Activated CD4-positive, alpha-beta memory T cell treated with anti-CD3 and anti-CD28 coated beads for 36 hours (primary cell): ENCODE measurements around the gene RTP2. TPM values are rescaled to one million over a fixed set of nuclear protein-coding genes. Genes with fewer than 3 reads are reported as not detected.

Experiments
- CTCF ChIA-PET: fragments of 350-600 bp; sonication (Branson Sonifier 250); formaldehyde crosslinking; loops from one replicate; lab custom pipeline; 2021; ENCODE audit warnings: antibody characterized with exemption, inconsistent platforms; lab: Charles Lee
- POLR2A ChIA-PET: fragments of 350-600 bp; sonication (Branson Sonifier 250); formaldehyde crosslinking; loops from one replicate; lab custom pipeline; 2021; ENCODE audit warnings: antibody characterized with exemption; lab: Charles Lee
- DNase-seq: peaks from one replicate; pipeline ENCODE4 v3.0.0-alpha.2; 2020
- H3K27ac Mint-ChIP-seq: one replicate; pipeline ENCODE4 v1.8.0; 2021; ENCODE audit warnings: mixed read lengths
- H3K27me3 Mint-ChIP-seq: one replicate; pipeline ENCODE4 v1.8.0; 2021; ENCODE audit warnings: mixed read lengths
- H3K36me3 Mint-ChIP-seq: one replicate; pipeline ENCODE4 v1.8.0; 2021; ENCODE audit warnings: mixed read lengths
- H3K4me1 Mint-ChIP-seq: one replicate; pipeline ENCODE4 v1.8.0; 2021; ENCODE audit warnings: low read depth, mixed read lengths
- H3K4me3 Mint-ChIP-seq: one replicate; pipeline ENCODE4 v1.8.0; 2021; ENCODE audit warnings: mild to moderate bottlenecking, mixed read lengths
- H3K9me3 Mint-ChIP-seq: one replicate; pipeline ENCODE4 v1.8.0; 2021; ENCODE audit warnings: mixed read lengths
- intact Hi-C: fragments of 100-400 bp; cut with micrococcal nuclease; formaldehyde crosslinking; loops from one replicate; pipeline ENCODE4 v1.15.1; 2023
- total RNA-seq, 2 experiments: library from RNA; stranded (reverse); gene quantifications; one replicate each; pipeline ENCODE4 v1.2.3, GENCODE V29; 2021

The RTP2 gene
- total RNA-seq, 2 experiments from 2014 or later: not detected

DNA sequence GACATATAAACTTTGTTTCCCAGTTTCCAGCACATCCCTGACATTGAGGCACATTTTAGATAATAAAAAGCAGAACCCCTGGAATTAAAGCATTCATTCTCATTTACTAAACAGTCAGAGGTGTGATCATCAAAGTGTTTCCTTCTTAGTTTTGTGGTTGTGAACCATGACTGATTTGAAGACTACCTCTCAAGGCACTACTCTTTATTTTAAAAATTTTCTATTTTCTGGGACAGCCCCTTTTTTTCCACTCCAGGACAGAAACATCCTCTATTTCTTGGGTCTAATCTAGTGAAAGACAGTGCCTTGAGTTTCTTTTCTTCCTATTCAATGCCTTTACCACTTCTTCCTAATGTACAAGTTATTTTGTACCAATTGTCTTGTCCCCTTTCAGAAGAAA lies 37.3 kb downstream of the RTP2 start:
- H3K4me3 Mint-ChIP-seq: no peak overlapping the region
- H3K36me3 Mint-ChIP-seq: no peaks in the 10 kb centered on the region
- POLR2A ChIA-PET: no interaction called here
- peaks cover 7% of the 10 kb centered on the region for H3K4me1 Mint-ChIP-seq
- H3K27ac Mint-ChIP-seq: no peak overlapping the region
- intact Hi-C loops: loop anchor here (2.0 kb wide), 1 partner anchor 20 kb away; no protein-coding TSS in a partner anchor
- peaks cover 49% of the 10 kb centered on the region for H3K27me3 Mint-ChIP-seq
- H3K9me3 Mint-ChIP-seq: no peaks in the 10 kb centered on the region
- DNase-seq: no peak
- CTCF ChIA-PET: interaction anchor here (0.6 to 11.3 kb wide), 3 partner anchors 14 to 357 kb away, joined by 3 to 117 read pairs (median 44); no protein-coding TSS in a partner anchor

DNA sequence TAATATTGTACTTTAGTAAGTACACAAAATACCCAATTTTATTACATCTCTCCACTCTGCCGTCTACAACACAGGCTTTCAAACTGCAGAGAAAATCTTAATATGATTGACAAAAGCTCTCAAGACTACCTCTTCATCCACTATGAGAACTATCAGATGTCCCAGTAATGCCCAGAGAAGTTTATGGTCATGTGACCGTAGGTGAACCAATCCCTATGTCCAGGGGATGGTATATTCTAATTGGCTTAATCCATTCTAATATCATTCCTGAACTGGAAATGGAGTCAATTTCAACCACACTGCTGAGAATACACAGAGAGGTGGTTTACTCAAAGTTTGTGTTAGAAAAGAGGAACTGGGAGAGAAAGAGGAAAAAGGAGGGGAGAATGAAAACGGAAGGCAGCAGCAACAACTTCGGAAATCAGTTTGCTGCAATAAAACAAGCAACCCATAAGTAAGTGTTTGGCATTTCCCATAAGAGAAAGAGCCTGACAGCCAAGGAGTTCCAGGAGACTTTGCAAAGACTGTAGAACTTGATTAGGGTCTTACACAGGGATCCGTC lies 39.4 kb downstream of the RTP2 start:
- H3K4me1 Mint-ChIP-seq: peaks cover 7% of the 10 kb centered on the region

DNA sequence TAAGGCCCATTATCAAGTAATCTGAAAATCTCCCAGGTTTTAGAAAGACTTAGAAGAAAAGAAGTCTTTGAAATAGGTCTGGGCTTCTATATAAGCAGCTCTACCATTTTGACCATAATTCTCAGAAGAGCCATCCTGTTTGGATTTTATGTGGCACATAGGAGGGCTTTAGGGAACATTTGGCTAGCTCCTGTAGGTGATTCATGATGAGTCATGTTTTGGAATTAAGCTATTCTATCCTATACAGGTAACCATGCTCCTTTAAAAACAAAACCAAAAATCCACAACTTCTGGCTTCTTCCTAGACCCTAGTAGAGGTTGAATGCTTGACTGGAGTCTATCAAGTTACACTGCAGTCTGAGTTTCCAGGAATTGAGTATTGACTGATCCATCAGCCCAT lies 41.1 kb downstream of the RTP2 start:
- H3K27me3 Mint-ChIP-seq: peaks cover 33% of the 10 kb centered on the region
- peaks cover 7% of the 10 kb centered on the region for H3K4me1 Mint-ChIP-seq
- ChIA-PET CTCF (interaction anchor here (1.5 to 11.3 kb wide), 2 partner anchors 18 to 341 kb away, joined by 4 to 117 read pairs; no protein-coding TSS in a partner anchor), POLR2A (no interaction called here)
- H3K9me3 Mint-ChIP-seq: no peaks in the 10 kb centered on the region
- H3K36me3 Mint-ChIP-seq: no peaks in the 10 kb centered on the region
- H3K4me3 Mint-ChIP-seq: no peak overlapping the region
- intact Hi-C loops: no loop called here
- DNase-seq: no peak
- H3K27ac Mint-ChIP-seq: no peak overlapping the region

More for the DNA sequence above, 39.4 kb downstream of the RTP2 start:
- CTCF ChIA-PET: interaction anchor here (1.2 to 11.3 kb wide), 3 partner anchors 16 to 344 kb away, joined by 3 to 117 read pairs (median 44); no protein-coding TSS in a partner anchor
- intact Hi-C loops: no loop called here
- Mint-ChIP-seq H3K27me3 (peaks cover 40% of the 10 kb centered on the region), H3K27ac (no peak overlapping the region), H3K36me3 (no peaks in the 10 kb centered on the region), H3K4me3 (no peak overlapping the region), H3K9me3 (no peaks in the 10 kb centered on the region)
- no peak for DNase-seq
- POLR2A ChIA-PET: no interaction called here

DNA sequence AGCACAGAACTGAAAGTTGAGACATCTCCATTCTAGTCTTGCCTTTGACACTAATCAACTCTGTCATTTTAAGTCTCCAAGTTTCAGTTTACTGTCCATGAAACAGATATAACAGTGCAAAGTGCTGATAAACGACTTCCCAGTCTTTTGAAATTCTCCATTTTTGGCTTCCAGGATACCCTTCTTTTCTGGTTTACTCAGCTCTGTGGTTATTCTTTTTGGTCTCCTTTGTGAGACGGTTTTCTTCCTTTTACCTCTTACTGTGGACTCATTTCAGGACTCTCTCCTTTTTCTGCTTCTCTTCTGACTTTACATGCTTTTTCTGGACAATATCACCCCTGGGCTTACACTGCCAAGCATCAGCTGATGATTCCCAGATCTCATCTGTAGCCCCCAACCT lies 51.1 kb downstream of the RTP2 start:
- Mint-ChIP-seq H3K27ac (no peak overlapping the region), H3K27me3 (peaks cover 34% of the 10 kb centered on the region), H3K36me3 (no peaks in the 10 kb centered on the region), H3K4me1 (no peaks in the 10 kb centered on the region), H3K4me3 (no peak overlapping the region), H3K9me3 (no peaks in the 10 kb centered on the region)
- no peak for DNase-seq
- POLR2A ChIA-PET: no interaction called here
- intact Hi-C loops: no loop called here
- CTCF ChIA-PET: interaction anchor here (0.6 to 1.4 kb wide), 2 partner anchors 189 to 332 kb away, joined by 3 to 9 read pairs; no protein-coding TSS in a partner anchor

Other genes starting within 250 kb of the RTP2 start
- not detected for gene SST, start 32.2 kb downstream of the RTP2 start, total RNA-seq
- 10 to 100 TPM; 41.4 to 51.3 TPM for gene BCL6, start 42.9 kb upstream of the RTP2 start, total RNA-seq